GM21526 (cell line): ENCODE results near the gene EXO5.
"Not testable (repeated sequence)": the region's sequence is repeated elsewhere in the genome, so short reads cannot be mapped to it uniquely, and the experiment has no call there.

ENCODE experiments used
- ATAC-seq: cut with Tn5 transposase; IDR thresholded peaks from one replicate; pipeline ENCODE4 v1.9.1; 2021; ENCODE audit warnings: moderate library complexity; ENCODE audit not compliant: unreplicated experiment, low FRiP score

EXO5 gene

GRCh38 chr1:40539338-40539737, 30.8 kb downstream of the EXO5 start:
- no peak for ATAC-seq

- no peak for ATAC-seq
Observed at GRCh38 chr1:40546957-40547356, 38.4 kb downstream of the EXO5 start.

- no peak for ATAC-seq
Observed at GRCh38 chr1:40553017-40553416, 44.5 kb downstream of the EXO5 start.

- ATAC-seq: not testable (repeated sequence)
Observed at GRCh38 chr1:40554807-40555206, 46.2 kb downstream of the EXO5 start.

GRCh38 chr1:40556121-40556520, 47.6 kb downstream of the EXO5 start:
- no peak for ATAC-seq

- not testable (repeated sequence) for ATAC-seq
Observed at GRCh38 chr1:40558241-40558640, 49.7 kb downstream of the EXO5 start.

- no peak for ATAC-seq
Observed at GRCh38 chr1:40562185-40562584, 53.6 kb downstream of the EXO5 start.

GRCh38 chr1:40563266-40563665, 54.7 kb downstream of the EXO5 start:
- no peak for ATAC-seq

GRCh38 chr1:40564506-40564905, 55.9 kb downstream of the EXO5 start:
- ATAC-seq: no peak

- no peak for ATAC-seq
Observed at GRCh38 chr1:40564913-40565312, 56.3 kb downstream of the EXO5 start.
